Type B pancreatic cell (in vitro differentiated cells): ENCODE data around the gene CEBPG. TPM values are rescaled to one million over a fixed set of nuclear protein-coding genes. Genes with fewer than 3 reads are reported as not detected.

Source experiments
- DNase-seq: peaks from one replicate; pipeline ENCODE4 v3.0.0; 2021; ENCODE audit warnings: mixed read lengths; ENCODE audit not compliant: unreplicated experiment; ENCODE audit errors: extremely low spot score
- H3K27ac Mint-ChIP-seq: 2 replicates; pipeline ENCODE4 v1.8.0; 2021; ENCODE audit warnings: mild to moderate bottlenecking, mixed read lengths
- H3K27me3 Mint-ChIP-seq: 2 replicates; pipeline ENCODE4 v1.8.0; 2021; ENCODE audit warnings: mixed read lengths
- H3K36me3 Mint-ChIP-seq: 2 replicates; pipeline ENCODE4 v1.8.0; 2021; ENCODE audit warnings: mixed read lengths
- H3K4me1 Mint-ChIP-seq: one replicate; pipeline ENCODE4 v1.8.0; 2021; ENCODE audit warnings: mixed read lengths; ENCODE audit not compliant: unreplicated experiment
- H3K4me3 Mint-ChIP-seq: 2 replicates; pipeline ENCODE4 v1.8.0; 2021; ENCODE audit warnings: mild to moderate bottlenecking, mixed read lengths
- H3K9me3 Mint-ChIP-seq: 2 replicates; pipeline ENCODE4 v1.8.0; 2021; ENCODE audit warnings: mixed read lengths
- CTCF ChIP-seq: fragments of 200-600 bp; sonication (generic); conservative IDR thresholded peaks from 2 replicates; pipeline ENCODE4 v1.5.0; 2021; ENCODE audit warnings: antibody characterized with exemption, mild to moderate bottlenecking
- total RNA-seq: library from RNA; stranded (reverse); gene quantifications from 2 replicates; pipeline ENCODE4 v1.2.1, GENCODE V29; 2021; ENCODE audit warnings: low replicate concordance

CEBPG gene
- total RNA-seq, 1 donor from 2014 or later = 30.1 TPM

- DNase-seq = no peak
- H3K9me3 Mint-ChIP-seq = no peaks in the 10 kb centered on the region
- H3K36me3 Mint-ChIP-seq = no peaks in the 10 kb centered on the region
- H3K4me3 Mint-ChIP-seq = no peak overlapping the region
- H3K27me3 Mint-ChIP-seq = peaks cover 29% of the 10 kb centered on the region
- H3K4me1 Mint-ChIP-seq = no peaks in the 10 kb centered on the region
- no peak for TF ChIP-seq CTCF
- no peak overlapping the region for H3K27ac Mint-ChIP-seq
Observed at GRCh38 chr19:33368074-33368864, 5.2 kb upstream of the CEBPG start.

- H3K27ac Mint-ChIP-seq = no peak overlapping the region
- no peak for DNase-seq
- H3K36me3 Mint-ChIP-seq = peaks cover 8% of the 10 kb centered on the region
- no peak overlapping the region for H3K4me3 Mint-ChIP-seq
- TF ChIP-seq CTCF = no peak
- no peaks in the 10 kb centered on the region for H3K9me3 Mint-ChIP-seq
- H3K27me3 Mint-ChIP-seq = peaks cover 16% of the 10 kb centered on the region
- peaks cover 15% of the 10 kb centered on the region for H3K4me1 Mint-ChIP-seq
Observed at GRCh38 chr19:33370783-33371182, 2.7 kb upstream of the CEBPG start.

- H3K9me3 Mint-ChIP-seq = no peaks in the 10 kb centered on the region
- peak overlapping the region; percentile 88 for H3K27ac Mint-ChIP-seq
- peaks cover 20% of the 10 kb centered on the region for H3K36me3 Mint-ChIP-seq
- no peaks in the 10 kb centered on the region for H3K27me3 Mint-ChIP-seq
- peak; percentile 51 for TF ChIP-seq CTCF
- no peak for DNase-seq
- peaks cover 41% of the 10 kb centered on the region for H3K4me1 Mint-ChIP-seq
- peak overlapping the region; percentile 90 for H3K4me3 Mint-ChIP-seq
Observed at GRCh38 chr19:33374236-33374714, 766 bp downstream of the CEBPG start.

- Mint-ChIP-seq H3K4me1 (peaks cover 43% of the 10 kb centered on the region), H3K27ac (peak overlapping the region; percentile 88), H3K9me3 (no peaks in the 10 kb centered on the region), H3K36me3 (peaks cover 22% of the 10 kb centered on the region), H3K4me3 (peak overlapping the region; percentile 90), H3K27me3 (no peaks in the 10 kb centered on the region)
- no peak for DNase-seq
- TF ChIP-seq CTCF = no peak
Observed at GRCh38 chr19:33375156-33375836, 1.8 kb downstream of the CEBPG start.

GRCh38 chr19:33375837-33376159 is 2.3 kb downstream of the CEBPG start:
- TF ChIP-seq CTCF = no peak
- no peaks in the 10 kb centered on the region for H3K9me3 Mint-ChIP-seq
- H3K27me3 Mint-ChIP-seq = no peaks in the 10 kb centered on the region
- no peak for DNase-seq
- H3K4me3 Mint-ChIP-seq = peak overlapping the region; percentile 90
- peaks cover 22% of the 10 kb centered on the region for H3K36me3 Mint-ChIP-seq
- peaks cover 44% of the 10 kb centered on the region for H3K4me1 Mint-ChIP-seq
- peak overlapping the region; percentile 88 for H3K27ac Mint-ChIP-seq
